Brain pericyte (primary cell): ENCODE results near the gene NUAK2.

Experiments used
- DNase-seq: peaks from one replicate; pipeline ENCODE4 v3.0.0-alpha.2; 2012; ENCODE audit warnings: low read depth, low spot score

NUAK2 gene

GRCh38 chr1:205346956-205347574, 25.5 kb upstream of the NUAK2 start:
- no peak for DNase-seq

GRCh38 chr1:205345761-205346160, 24.2 kb upstream of the NUAK2 start:
- DNase-seq, result no peak

GRCh38 chr1:205344066-205344928, 22.8 kb upstream of the NUAK2 start:
- DNase-seq, result no peak

GRCh38 chr1:205343431-205344065, 22.0 kb upstream of the NUAK2 start:
- DNase-seq, result no peak

- DNase-seq, result no peak
These were observed 21.4 kb upstream of the NUAK2 start for GRCh38 chr1:205342986-205343385.

GRCh38 chr1:205340676-205341075, 19.1 kb upstream of the NUAK2 start:
- no peak for DNase-seq

GRCh38 chr1:205339717-205340116, 18.2 kb upstream of the NUAK2 start:
- no peak for DNase-seq

GRCh38 chr1:205339197-205339702, 17.7 kb upstream of the NUAK2 start:
- no peak for DNase-seq

- DNase-seq, result no peak
These were observed 16.5 kb upstream of the NUAK2 start for GRCh38 chr1:205338011-205338410.

- no peak for DNase-seq
These were observed 15.9 kb upstream of the NUAK2 start for GRCh38 chr1:205337481-205337880.

GRCh38 chr1:205335692-205336091, 14.1 kb upstream of the NUAK2 start:
- DNase-seq, result no peak

- no peak for DNase-seq
These were observed 10.7 kb upstream of the NUAK2 start for GRCh38 chr1:205332015-205332791.

- no peak for DNase-seq
These were observed 8.6 kb upstream of the NUAK2 start for GRCh38 chr1:205330150-205330549.

GRCh38 chr1:205329719-205330118, 8.2 kb upstream of the NUAK2 start:
- no peak for DNase-seq

GRCh38 chr1:205328476-205328875, 6.9 kb upstream of the NUAK2 start:
- DNase-seq, result no peak

- no peak for DNase-seq
These were observed 5.4 kb upstream of the NUAK2 start for GRCh38 chr1:205326812-205327466.

- peak; percentile 63 for DNase-seq
These were observed 3.9 kb upstream of the NUAK2 start for GRCh38 chr1:205325334-205325884.

- DNase-seq, result no peak
These were observed 3.2 kb upstream of the NUAK2 start for GRCh38 chr1:205324781-205325180.

- no peak for DNase-seq
These were observed 2.2 kb upstream of the NUAK2 start for GRCh38 chr1:205323794-205324193.

GRCh38 chr1:205321959-205322283, 376 bp upstream of the NUAK2 start:
- no peak for DNase-seq
